Testis (tissue), 2 donors: Measurements from ENCODE around the gene HIGD2A.

Source experiments
- POLR2A ChIP-seq: fragments of 450-650 bp; IDR thresholded peaks from one replicate; pipeline ENCODE4 v1.6.1; 2017; ENCODE audit warnings: antibody characterized with exemption, mild to moderate bottlenecking, moderate library complexity
- TF ChIP-seq, protein P1 (sequence below), 3 experiments: fragments of 450-650 bp in 2 of 3; fragments of 200-600 bp in 1 of 3; sonication (generic) in 1 of 3; IDR thresholded peaks; one replicate each; pipeline ENCODE4 v1.5.1; 2016 to 2019; ENCODE audit warnings: antibody characterized with exemption in 3 of 3, mild to moderate bottlenecking in 2 of 3, moderate library complexity in 1 of 3

DNA sequence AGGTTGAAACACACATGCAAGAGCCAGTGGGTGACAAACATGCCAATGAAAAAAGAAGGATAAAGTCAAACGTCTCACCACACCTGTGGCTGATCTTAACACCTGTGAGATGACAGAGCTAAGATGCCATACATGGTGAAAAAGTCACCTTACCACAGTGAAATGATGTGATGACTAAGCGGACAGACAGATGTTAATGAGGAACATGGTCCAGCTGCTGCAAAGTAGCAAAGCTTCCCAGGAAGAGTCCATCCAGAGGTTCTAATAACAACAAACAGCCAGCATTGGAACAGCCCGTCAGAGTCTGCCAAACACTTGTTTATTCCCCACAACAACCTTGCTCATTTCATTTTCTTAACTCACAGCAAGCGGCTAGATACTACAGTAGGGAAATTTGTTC is 28.9 kb upstream of the HIGD2A start:
- no peak for TF ChIP-seq POLR2A
- TF ChIP-seq, protein P1, sequence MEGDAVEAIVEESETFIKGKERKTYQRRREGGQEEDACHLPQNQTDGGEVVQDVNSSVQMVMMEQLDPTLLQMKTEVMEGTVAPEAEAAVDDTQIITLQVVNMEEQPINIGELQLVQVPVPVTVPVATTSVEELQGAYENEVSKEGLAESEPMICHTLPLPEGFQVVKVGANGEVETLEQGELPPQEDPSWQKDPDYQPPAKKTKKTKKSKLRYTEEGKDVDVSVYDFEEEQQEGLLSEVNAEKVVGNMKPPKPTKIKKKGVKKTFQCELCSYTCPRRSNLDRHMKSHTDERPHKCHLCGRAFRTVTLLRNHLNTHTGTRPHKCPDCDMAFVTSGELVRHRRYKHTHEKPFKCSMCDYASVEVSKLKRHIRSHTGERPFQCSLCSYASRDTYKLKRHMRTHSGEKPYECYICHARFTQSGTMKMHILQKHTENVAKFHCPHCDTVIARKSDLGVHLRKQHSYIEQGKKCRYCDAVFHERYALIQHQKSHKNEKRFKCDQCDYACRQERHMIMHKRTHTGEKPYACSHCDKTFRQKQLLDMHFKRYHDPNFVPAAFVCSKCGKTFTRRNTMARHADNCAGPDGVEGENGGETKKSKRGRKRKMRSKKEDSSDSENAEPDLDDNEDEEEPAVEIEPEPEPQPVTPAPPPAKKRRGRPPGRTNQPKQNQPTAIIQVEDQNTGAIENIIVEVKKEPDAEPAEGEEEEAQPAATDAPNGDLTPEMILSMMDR (IDR thresholded peaks at IDR 0.05), result no peak
